ENCODE results near the gene SAV1.
"Not testable (repeated sequence)": the region's sequence is repeated elsewhere in the genome, so short reads cannot be mapped to it uniquely, and the experiment has no call there.

Gene SAV1

DNA sequence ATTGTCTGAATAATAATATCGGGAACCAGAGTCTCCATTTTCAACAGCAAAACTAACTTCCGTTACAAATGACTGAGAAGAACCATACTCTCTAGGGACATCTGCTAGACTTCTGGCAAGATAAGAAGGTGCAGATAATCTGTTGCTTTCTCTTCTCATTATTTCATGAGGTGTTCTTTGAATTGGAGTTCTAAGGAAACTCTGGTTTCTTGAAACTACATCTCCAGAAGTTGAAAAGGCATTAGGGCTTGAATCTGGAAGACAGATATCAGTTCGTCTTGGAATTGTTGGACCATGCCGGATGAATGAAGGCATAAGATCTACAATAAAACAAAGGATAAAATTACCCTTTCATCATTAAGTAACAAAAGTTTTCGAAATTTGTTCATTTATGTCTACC is 2.8 kb downstream of the SAV1 start:
- DNase-seq, ATAC-seq: not testable (repeated sequence)

DNA sequence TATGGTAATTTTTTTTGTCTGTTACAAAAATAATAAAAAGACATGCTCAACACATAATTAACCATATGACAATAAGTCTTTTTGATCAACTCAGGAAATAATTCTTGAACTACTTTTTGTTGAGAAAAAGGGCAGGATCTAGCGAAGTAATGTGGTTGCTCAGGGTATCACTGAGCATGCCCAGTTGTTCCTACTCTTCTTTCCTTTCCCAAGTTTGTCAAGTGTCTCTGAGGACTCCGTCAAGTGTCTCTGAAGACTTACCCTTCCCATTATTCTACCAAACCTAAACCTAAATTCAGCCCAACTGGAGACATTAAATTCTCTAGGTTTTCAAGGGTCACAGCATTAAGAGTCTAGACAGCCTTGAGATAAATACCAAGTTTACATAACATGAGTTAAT is 3.5 kb downstream of the SAV1 start:
- DNase-seq, result not testable (repeated sequence)

GRCh38 chr14:50659327-50659974 is 8.7 kb downstream of the SAV1 start:
- ATAC-seq (no peak), DNase-seq (no peak)

More for the DNA sequence above, 3.5 kb downstream of the SAV1 start:
- ATAC-seq, result not testable (repeated sequence)

DNA sequence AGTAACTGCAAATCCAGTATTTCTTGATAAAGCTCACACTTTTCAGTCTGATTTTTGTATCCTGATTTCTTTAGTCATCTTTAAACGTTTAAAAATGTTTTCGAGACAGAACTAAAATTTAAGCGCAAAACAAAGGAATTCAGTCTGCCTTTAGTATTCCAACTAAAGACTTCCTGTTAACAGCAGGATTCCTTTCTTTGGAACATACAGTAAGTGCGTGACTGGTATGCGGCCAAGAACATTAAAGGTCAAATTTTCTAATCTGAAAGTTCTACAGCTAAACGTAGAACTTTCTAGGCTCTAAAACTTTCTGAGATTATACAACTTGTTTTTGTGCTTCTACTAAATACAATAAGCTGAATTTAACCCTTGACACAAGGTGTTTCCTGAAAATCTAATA is 9.9 kb downstream of the SAV1 start:
- DNase-seq (no peak), ATAC-seq (no peak)

GRCh38 chr14:50657753-50658152 is 10.4 kb downstream of the SAV1 start:
- ATAC-seq (no peak), DNase-seq (no peak)

GRCh38 chr14:50656776-50657175 is 11.3 kb downstream of the SAV1 start:
- DNase-seq (no peak), ATAC-seq (no peak)

GRCh38 chr14:50649691-50650090 is 18.4 kb downstream of the SAV1 start:
- no peak for ATAC-seq
- no peak for DNase-seq

DNA sequence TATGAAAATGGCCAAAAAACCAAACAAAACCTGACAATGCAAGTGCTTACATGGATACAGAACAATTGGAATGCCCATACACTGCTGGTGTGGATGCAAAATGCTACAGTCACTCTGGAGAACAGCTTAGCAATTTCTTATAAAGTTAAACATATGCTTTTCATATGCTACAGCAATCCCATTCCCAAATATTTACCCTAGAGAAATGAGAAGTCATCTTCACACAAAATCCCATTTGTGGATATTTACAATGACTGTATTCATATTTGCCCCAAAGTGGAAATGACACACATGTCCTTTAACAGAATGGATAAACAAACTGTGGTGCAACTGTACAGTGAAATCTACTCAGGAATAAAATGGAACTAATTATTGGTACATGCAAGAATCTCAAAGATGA is 20.4 kb downstream of the SAV1 start:
- ATAC-seq (no peak), DNase-seq (no peak)

DNA sequence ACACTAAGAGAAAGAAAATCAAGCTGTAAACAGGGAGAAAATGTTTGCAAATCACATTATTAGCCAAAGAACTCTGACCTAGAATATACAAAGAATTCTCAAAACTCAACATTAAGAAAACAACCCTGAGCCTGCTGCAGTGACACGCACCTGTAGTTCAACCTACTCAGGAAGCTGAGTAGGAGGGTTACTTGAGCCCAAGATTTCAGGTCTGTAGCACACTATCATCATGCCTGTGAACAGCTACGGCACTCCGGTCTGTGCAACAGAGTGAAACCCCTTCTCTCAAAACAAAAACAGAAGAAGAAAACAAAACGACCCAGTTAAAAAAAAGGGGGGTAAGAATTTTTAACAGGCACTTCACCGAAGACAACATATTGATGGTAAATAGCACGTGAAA is 20.8 kb downstream of the SAV1 start:
- ATAC-seq (no peak), DNase-seq (no peak)

DNA sequence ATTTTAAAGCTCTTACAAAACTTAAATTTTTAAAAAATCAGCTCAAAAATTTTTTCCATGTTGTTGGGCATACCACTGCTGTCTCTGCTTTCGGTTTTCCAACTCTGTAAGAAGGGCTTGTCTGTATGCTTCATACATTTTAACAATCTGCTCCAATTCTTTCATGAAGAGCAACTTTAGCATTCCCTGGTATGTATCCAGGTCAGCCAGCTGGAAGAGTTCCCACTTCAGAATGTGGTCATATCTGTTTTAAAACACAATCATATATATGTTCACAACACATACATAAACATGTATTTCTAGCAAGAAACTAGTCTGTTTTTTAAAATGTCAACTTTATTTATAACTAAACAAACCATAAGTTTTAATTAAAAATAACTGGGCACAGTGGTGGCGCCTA is 33.0 kb downstream of the SAV1 start:
- DNase-seq, result no peak
- ATAC-seq, result no peak

GRCh38 chr14:50633954-50634353 is 34.2 kb downstream of the SAV1 start:
- DNase-seq (no peak), ATAC-seq (no peak)

- no peak for ATAC-seq
- no peak for DNase-seq
These were observed 36.7 kb downstream of the SAV1 start for GRCh38 chr14:50631408-50631821.

GRCh38 chr14:50624947-50625346 is 43.2 kb downstream of the SAV1 start:
- not testable (repeated sequence) for DNase-seq, ATAC-seq

DNA sequence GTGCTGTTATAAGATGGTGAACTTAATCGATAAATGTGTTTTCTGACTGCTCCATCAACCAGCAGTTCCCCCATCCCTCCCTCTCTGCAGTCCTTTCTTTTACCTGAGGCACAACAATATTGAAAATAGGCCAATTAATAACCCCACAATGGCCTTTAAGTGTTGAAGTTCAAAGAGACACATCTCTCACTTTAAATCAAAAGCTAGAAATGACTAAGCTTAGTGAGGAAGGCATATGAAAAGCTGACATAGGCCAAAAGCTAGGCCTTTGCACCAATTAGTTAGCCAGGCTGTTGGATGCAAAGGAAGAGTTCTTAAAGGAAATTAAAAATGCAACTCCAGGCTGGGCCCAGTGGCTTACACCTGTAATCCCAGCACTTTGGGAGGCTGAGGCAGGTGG is 43.7 kb downstream of the SAV1 start:
- DNase-seq (no peak), ATAC-seq (no peak)

GRCh38 chr14:50622978-50623377 is 45.1 kb downstream of the SAV1 start:
- DNase-seq (no peak), ATAC-seq (no peak)

DNA sequence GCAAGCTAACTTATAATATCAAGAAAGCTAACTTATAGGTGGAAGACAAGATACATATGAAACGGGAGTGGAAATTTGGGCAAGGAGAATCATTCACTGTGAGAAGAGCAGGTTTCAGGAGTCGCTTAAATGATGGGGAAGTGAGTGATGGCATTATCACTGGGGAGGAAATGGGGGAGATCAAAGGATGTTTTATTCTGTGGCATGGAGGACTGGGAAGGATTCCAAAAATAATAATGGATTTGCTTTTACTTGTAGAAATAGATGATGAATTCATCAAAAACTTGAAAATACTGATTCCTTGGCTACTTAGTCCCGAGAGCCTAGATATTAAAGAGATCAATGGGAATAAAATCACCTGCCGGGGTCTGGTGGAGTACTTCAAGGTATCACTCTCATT is 47.8 kb downstream of the SAV1 start:
- DNase-seq, result no peak
- no peak for ATAC-seq

DNA sequence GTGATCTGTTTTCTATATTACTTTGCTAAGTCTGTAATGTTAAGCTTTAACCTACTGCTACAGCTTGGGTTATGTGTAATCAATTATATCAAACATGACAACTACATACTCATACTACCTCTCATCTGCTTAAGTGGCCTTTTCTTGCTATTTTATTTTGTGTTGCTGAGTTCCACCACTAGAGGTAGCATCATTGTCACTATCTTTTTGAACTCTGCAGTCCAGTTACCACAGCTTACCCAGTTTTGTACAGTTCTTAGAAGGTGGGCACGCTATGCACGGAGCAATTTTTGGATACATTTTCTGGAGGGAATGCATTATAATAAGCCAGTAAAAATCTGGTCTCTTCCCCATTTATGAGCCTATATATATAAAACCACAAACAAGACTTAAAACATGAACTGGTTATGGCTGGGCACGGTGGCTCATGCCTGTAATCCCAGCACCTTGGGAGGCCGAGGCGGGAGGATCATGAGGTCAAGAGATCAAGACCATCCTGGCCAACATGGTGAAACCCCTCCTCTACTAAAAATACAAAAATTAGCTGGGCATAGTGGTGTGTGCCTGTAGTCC is 48.5 kb downstream of the SAV1 start:
- DNase-seq, result no peak

GRCh38 chr14:50616275-50616674 is 51.8 kb downstream of the SAV1 start:
- DNase-seq, result no peak
- ATAC-seq, result no peak

More for the DNA sequence above, 48.5 kb downstream of the SAV1 start:
- no peak for ATAC-seq

- no peak for DNase-seq
- ATAC-seq, result no peak
These were observed 52.6 kb downstream of the SAV1 start for GRCh38 chr14:50615552-50615951.

- DNase-seq (no peak), ATAC-seq (no peak)
These were observed 53.0 kb downstream of the SAV1 start for GRCh38 chr14:50615056-50615455.

DNA sequence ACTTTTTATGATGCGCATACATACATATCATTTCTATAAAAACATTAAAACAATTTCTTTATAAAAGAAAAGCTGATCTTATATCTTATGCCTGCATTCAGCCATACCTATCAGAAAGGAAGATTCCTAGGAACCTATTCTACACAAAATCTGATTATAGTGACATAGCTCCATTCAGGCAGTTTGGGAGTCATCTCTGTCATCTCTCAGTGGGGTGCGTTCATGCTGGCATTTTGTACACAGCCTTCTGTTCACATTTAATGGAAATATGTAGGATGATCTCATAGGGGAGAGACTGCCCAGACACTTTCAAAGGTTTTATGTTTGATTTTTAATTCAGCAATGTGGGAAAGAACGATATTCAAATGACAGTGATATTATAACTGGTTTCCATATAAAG is 55.3 kb downstream of the SAV1 start:
- ATAC-seq, result no peak
- no peak for DNase-seq

GRCh38 chr14:50610465-50610864 is 57.6 kb downstream of the SAV1 start:
- DNase-seq, result no peak
- no peak for ATAC-seq

- no peak for ATAC-seq
- no peak for DNase-seq
These were observed 59.7 kb downstream of the SAV1 start for GRCh38 chr14:50608302-50608851.

DNA sequence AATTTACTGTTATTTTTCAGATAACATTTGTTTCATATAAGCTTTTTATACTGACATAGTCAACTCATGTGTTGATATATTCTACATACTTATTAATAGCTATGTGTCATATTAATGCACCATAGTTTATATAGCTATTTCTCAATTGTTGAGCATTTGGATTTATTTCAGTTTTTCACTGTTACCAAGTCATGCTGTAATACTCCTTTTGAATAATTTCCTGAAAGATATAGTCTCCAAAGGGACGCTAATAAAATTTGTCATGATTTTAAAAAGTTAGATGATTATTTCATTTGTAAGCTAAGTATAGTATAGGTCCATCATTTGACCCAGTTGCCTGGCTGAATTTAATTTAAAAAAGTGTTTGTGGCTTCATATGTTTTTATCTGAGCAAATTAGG is 60.3 kb downstream of the SAV1 start:
- ATAC-seq, result no peak

More for the DNA sequence above, 60.3 kb downstream of the SAV1 start:
- DNase-seq, result no peak
